HEK293 (cell line): ENCODE measurements around the gene ERAL1.

Experiments used
- CTCF ChIA-PET: fragments of 350-600 bp; formaldehyde crosslinking; extraction: SDS; loops from one replicate; lab custom pipeline; 2021; ENCODE audit warnings: antibody characterized with exemption; lab: Yijun Ruan, JAX
- POLR2A ChIA-PET: fragments of 300-600 bp; formaldehyde crosslinking; extraction: SDS; loops from one replicate; lab custom pipeline; 2020; ENCODE audit warnings: antibody characterized with exemption, inconsistent platforms; lab: Yijun Ruan, JAX
- H3K27ac ChIP-seq: fragments of 200-500 bp; sonication (Bioruptor generic); 2 replicates; pipeline ENCODE4 v1.5.1; 2014; ENCODE audit warnings: low read depth, low read length, control low read depth, inconsistent platforms; ENCODE audit errors: extremely low read depth
- H3K36me3 ChIP-seq, 2 experiments: fragments of 200-500 bp in 1 of 2; sonication (Bioruptor generic) in 1 of 2; 1 replicate in 1 of 2; 2 replicates in 1 of 2; pipeline ENCODE4 v1.5.1; 2014 to 2017; ENCODE audit warnings: inconsistent platforms in 2 of 2, low read length in 2 of 2; ENCODE audit not compliant: control insufficient read depth in 2 of 2, insufficient read depth in 1 of 2
- H3K4me1 ChIP-seq: fragments of 200-500 bp; sonication (Bioruptor generic); 2 replicates; pipeline ENCODE4 v1.5.1; 2014; ENCODE audit warnings: mild to moderate bottlenecking, low read length, inconsistent platforms; ENCODE audit not compliant: control insufficient read depth, insufficient read depth
- H3K4me3 ChIP-seq: 2 replicates; pipeline ENCODE4 v1.5.1; 2011; ENCODE audit warnings: low read depth, mild to moderate bottlenecking, control low read depth, low read length, moderate library complexity
- H3K9me3 ChIP-seq: fragments of 200-500 bp; sonication (Bioruptor generic); 2 replicates; pipeline ENCODE4 v1.5.1; 2014; ENCODE audit warnings: low read depth, low read length, inconsistent platforms; ENCODE audit not compliant: control insufficient read depth, insufficient read depth
- HOXC10 ChIP-seq: sonication (generic); formaldehyde crosslinking; IDR thresholded peaks from 2 replicates; pipeline ENCODE4 v1.8.1; 2023; ENCODE audit warnings: mild to moderate bottlenecking, missing genetic modification reagents
- SALL2 ChIP-seq: fragments of 450-650 bp; formaldehyde crosslinking; IDR thresholded peaks from 2 replicates; pipeline ENCODE4 v1.5.0; 2017; ENCODE audit warnings: missing biosample characterization, mild to moderate bottlenecking, missing genetic modification characterization, borderline replicate concordance
- SP3 ChIP-seq: fragments of 450-650 bp; formaldehyde crosslinking; IDR thresholded peaks from 2 replicates; pipeline ENCODE4 v1.5.1; 2016; ENCODE audit warnings: missing biosample characterization, missing genetic modification characterization
- ZBTB1 ChIP-seq: fragments of 450-650 bp; formaldehyde crosslinking; IDR thresholded peaks from 2 replicates; pipeline ENCODE4 v1.5.1; 2016; ENCODE audit warnings: missing biosample characterization, missing genetic modification characterization
- ZBTB17 ChIP-seq: fragments of 450-650 bp; formaldehyde crosslinking; IDR thresholded peaks from 2 replicates; pipeline ENCODE4 v1.5.1; 2016; ENCODE audit warnings: missing biosample characterization, missing genetic modification characterization
- ZBTB21 ChIP-seq: fragments of 450-650 bp; formaldehyde crosslinking; IDR thresholded peaks from 2 replicates; pipeline ENCODE4 v1.5.1; 2017; ENCODE audit warnings: missing biosample characterization, missing genetic modification characterization
- ZFHX2 ChIP-seq: fragments of 450-650 bp; formaldehyde crosslinking; conservative IDR thresholded peaks from 2 replicates; pipeline ENCODE4 v1.5.1; 2016; ENCODE audit warnings: missing biosample characterization, missing genetic modification characterization
- ZFP37 ChIP-seq: fragments of 450-650 bp; formaldehyde crosslinking; IDR thresholded peaks from 2 replicates; pipeline ENCODE4 v1.5.1; 2016; ENCODE audit warnings: missing biosample characterization, missing genetic modification characterization
- ZFP69B ChIP-seq: fragments of 450-650 bp; formaldehyde crosslinking; IDR thresholded peaks from 2 replicates; pipeline ENCODE4 v1.5.1; 2016; ENCODE audit warnings: missing biosample characterization, missing genetic modification characterization
- ZNF112 ChIP-seq: fragments of 450-650 bp; formaldehyde crosslinking; IDR thresholded peaks from 2 replicates; pipeline ENCODE4 v1.5.0; 2017; ENCODE audit warnings: missing biosample characterization, missing genetic modification characterization
- ZNF133 ChIP-seq: fragments of 450-650 bp; formaldehyde crosslinking; IDR thresholded peaks from 2 replicates; pipeline ENCODE4 v1.5.1; 2016; ENCODE audit warnings: missing biosample characterization, missing genetic modification characterization
- ZNF292 ChIP-seq: fragments of 450-650 bp; formaldehyde crosslinking; IDR thresholded peaks from 2 replicates; pipeline ENCODE4 v1.5.1; 2016; ENCODE audit warnings: low read depth, missing biosample characterization, missing genetic modification characterization, borderline replicate concordance
- ZNF366 ChIP-seq: fragments of 450-650 bp; formaldehyde crosslinking; conservative IDR thresholded peaks from 2 replicates; pipeline ENCODE4 v1.5.1; 2016; ENCODE audit warnings: missing biosample characterization, missing genetic modification characterization
- ZNF394 ChIP-seq: fragments of 450-650 bp; formaldehyde crosslinking; IDR thresholded peaks from 2 replicates; pipeline ENCODE4 v1.5.1; 2016; ENCODE audit warnings: missing biosample characterization, missing genetic modification characterization, mild to moderate bottlenecking, moderate library complexity, borderline replicate concordance
- ZNF629 ChIP-seq: fragments of 450-650 bp; formaldehyde crosslinking; IDR thresholded peaks from 2 replicates; pipeline ENCODE4 v1.5.1; 2017; ENCODE audit warnings: missing biosample characterization, missing genetic modification characterization
- ZNF707 ChIP-seq: fragments of 450-650 bp; formaldehyde crosslinking; IDR thresholded peaks from 2 replicates; pipeline ENCODE4 v1.5.1; 2016; ENCODE audit warnings: missing biosample characterization, missing genetic modification characterization
- ZNF76 ChIP-seq: fragments of 450-650 bp; formaldehyde crosslinking; IDR thresholded peaks from 2 replicates; pipeline ENCODE4; 2016; ENCODE audit warnings: low read depth, missing biosample characterization, missing genetic modification characterization, borderline replicate concordance
- ZNF830 ChIP-seq: fragments of 450-650 bp; IDR thresholded peaks from 2 replicates; pipeline ENCODE4 v1.5.0; 2018; ENCODE audit warnings: missing biosample characterization, missing genetic modification characterization, low read depth, mild to moderate bottlenecking, moderate library complexity
- TF ChIP-seq, protein P1 (sequence below): fragments of 450-650 bp; formaldehyde crosslinking; IDR thresholded peaks from 2 replicates; pipeline ENCODE4 v1.5.1; 2016; ENCODE audit warnings: missing biosample characterization, missing genetic modification characterization
- TF ChIP-seq, protein P2 (sequence below): fragments of 450-650 bp; formaldehyde crosslinking; IDR thresholded peaks from 2 replicates; pipeline ENCODE4 v1.5.1; 2017; ENCODE audit warnings: missing biosample characterization, missing genetic modification characterization
- TF ChIP-seq, protein P3 (sequence below): fragments of 450-650 bp; formaldehyde crosslinking; IDR thresholded peaks from 2 replicates; pipeline ENCODE4 v1.5.1; 2017; ENCODE audit warnings: missing biosample characterization, missing genetic modification characterization
- TF ChIP-seq, protein P4 (sequence below): fragments of 450-650 bp; formaldehyde crosslinking; IDR thresholded peaks from 2 replicates; pipeline ENCODE4 v1.5.1; 2017; ENCODE audit warnings: missing biosample characterization, missing genetic modification characterization
- TF ChIP-seq, protein P5 (sequence below): fragments of 450-650 bp; formaldehyde crosslinking; IDR thresholded peaks from 2 replicates; pipeline ENCODE4 v1.5.1; 2016; ENCODE audit warnings: missing biosample characterization, missing genetic modification characterization, low read depth

Gene ERAL1

DNA sequence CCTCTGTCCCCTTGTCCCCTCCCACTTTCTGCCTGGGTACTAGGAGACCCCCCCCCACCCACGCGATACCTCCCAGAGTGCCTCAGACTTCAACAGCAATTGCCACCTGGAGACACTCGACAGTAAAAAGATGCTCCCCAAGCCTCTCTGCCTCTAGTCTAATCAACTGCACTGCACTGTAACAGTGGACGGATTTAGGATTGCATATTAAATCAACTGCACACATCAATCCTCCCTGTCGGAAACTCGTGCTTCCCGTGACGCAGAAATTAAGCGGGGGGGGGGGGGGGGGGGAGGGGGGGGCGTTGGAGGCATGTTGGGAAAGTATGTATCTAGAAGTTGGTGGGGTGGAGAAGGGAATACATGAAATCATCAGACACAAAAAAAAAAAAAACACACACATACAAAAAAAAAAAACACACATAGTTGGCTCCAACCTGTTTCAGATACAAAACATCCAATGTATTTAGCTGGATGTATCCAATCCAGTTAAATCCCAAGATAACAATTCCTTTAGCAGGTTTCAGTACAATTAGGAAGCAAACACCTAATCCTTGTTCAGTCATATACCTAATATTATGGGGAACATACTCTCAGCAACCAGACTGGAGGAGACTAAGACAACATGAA, 42.0 kb upstream of the ERAL1 start (continued):
- TF ChIP-seq, protein P1, sequence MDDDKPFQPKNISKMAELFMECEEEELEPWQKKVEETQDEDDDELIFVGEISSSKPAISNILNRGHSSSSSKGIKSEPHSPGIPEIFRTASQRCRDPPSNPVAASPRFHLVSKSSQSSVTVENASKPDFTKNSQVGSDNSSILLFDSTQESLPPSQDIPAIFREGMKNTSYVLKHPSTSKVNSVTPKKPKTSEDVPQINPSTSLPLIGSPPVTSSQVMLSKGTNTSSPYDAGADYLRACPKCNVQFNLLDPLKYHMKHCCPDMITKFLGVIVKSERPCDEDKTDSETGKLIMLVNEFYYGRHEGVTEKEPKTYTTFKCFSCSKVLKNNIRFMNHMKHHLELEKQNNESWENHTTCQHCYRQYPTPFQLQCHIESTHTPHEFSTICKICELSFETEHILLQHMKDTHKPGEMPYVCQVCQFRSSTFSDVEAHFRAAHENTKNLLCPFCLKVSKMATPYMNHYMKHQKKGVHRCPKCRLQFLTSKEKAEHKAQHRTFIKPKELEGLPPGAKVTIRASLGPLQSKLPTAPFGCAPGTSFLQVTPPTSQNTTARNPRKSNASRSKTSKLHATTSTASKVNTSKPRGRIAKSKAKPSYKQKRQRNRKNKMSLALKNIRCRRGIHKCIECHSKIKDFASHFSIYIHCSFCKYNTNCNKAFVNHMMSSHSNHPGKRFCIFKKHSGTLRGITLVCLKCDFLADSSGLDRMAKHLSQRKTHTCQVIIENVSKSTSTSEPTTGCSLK (tag by site-specific recombination): no peak
- TF ChIP-seq ZBTB17: peak; percentile 54
- TF ChIP-seq SP3: no peak
- TF ChIP-seq, protein P2, sequence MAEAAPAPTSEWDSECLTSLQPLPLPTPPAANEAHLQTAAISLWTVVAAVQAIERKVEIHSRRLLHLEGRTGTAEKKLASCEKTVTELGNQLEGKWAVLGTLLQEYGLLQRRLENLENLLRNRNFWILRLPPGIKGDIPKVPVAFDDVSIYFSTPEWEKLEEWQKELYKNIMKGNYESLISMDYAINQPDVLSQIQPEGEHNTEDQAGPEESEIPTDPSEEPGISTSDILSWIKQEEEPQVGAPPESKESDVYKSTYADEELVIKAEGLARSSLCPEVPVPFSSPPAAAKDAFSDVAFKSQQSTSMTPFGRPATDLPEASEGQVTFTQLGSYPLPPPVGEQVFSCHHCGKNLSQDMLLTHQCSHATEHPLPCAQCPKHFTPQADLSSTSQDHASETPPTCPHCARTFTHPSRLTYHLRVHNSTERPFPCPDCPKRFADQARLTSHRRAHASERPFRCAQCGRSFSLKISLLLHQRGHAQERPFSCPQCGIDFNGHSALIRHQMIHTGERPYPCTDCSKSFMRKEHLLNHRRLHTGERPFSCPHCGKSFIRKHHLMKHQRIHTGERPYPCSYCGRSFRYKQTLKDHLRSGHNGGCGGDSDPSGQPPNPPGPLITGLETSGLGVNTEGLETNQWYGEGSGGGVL (tag by site-specific recombination): no peak
- TF ChIP-seq ZNF133: no peak
- no peak; the same call in 1 of the 2 replicates for TF ChIP-seq ZNF366 (tag by site-specific recombination)
- TF ChIP-seq ZBTB21: 0 out of 2 replicates have a peak, but pooled peaks have one; percentile 39
- TF ChIP-seq ZNF76: peak; percentile 88
- TF ChIP-seq ZFP37 (tag by site-specific recombination): no peak
- TF ChIP-seq ZBTB1 (tag by site-specific recombination): no peak
- TF ChIP-seq ZNF112 (tag by site-specific recombination): no peak
- no peak for TF ChIP-seq ZNF707 (tag by site-specific recombination)
- TF ChIP-seq ZNF292: no peak
- peak; percentile 32; the same call in 1 of the 2 replicates for TF ChIP-seq ZFP69B (tag by site-specific recombination)
- no peak for TF ChIP-seq HOXC10 (CRISPR knock-in tag)
- TF ChIP-seq SALL2 (tag by site-specific recombination): no peak
- 0 out of 2 replicates have a peak, but pooled peaks have one; percentile 50 for TF ChIP-seq ZFHX2 (tag by site-specific recombination)
- TF ChIP-seq, protein P3, sequence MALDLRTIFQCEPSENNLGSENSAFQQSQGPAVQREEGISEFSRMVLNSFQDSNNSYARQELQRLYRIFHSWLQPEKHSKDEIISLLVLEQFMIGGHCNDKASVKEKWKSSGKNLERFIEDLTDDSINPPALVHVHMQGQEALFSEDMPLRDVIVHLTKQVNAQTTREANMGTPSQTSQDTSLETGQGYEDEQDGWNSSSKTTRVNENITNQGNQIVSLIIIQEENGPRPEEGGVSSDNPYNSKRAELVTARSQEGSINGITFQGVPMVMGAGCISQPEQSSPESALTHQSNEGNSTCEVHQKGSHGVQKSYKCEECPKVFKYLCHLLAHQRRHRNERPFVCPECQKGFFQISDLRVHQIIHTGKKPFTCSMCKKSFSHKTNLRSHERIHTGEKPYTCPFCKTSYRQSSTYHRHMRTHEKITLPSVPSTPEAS (tag by site-specific recombination): peak; percentile 43; the same call in 1 of the 2 replicates
- TF ChIP-seq ZNF830: no peak
- TF ChIP-seq, protein P4, sequence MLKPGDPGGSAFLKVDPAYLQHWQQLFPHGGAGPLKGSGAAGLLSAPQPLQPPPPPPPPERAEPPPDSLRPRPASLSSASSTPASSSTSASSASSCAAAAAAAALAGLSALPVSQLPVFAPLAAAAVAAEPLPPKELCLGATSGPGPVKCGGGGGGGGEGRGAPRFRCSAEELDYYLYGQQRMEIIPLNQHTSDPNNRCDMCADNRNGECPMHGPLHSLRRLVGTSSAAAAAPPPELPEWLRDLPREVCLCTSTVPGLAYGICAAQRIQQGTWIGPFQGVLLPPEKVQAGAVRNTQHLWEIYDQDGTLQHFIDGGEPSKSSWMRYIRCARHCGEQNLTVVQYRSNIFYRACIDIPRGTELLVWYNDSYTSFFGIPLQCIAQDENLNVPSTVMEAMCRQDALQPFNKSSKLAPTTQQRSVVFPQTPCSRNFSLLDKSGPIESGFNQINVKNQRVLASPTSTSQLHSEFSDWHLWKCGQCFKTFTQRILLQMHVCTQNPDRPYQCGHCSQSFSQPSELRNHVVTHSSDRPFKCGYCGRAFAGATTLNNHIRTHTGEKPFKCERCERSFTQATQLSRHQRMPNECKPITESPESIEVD (tag by site-specific recombination): no peak

DNA sequence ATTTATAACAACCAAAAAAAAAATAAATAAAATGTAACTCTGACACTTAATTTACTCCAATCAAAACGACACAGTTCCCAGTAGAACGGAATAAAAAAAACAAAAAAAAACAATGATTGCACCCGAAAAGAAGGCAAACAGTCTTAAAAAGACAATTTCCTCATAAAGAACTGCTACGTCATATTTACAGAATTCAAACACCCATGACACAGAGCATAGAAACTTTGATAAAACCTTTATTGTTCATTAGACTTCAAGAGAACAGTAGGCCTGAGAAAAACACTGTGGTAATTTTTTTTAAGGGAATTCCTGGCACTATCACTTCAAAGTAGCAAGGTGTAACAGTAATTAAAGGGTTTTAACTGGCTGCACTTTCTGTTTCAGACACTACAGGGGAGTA, 38.3 kb upstream of the ERAL1 start:
- CTCF ChIA-PET: no interaction called here
- POLR2A ChIA-PET: no interaction called here
- Histone ChIP-seq H3K4me1 (peaks cover 9% of the 10 kb centered on the region), H3K27ac (no peak overlapping the region), H3K4me3 (no peak overlapping the region), H3K9me3 (no peaks in the 10 kb centered on the region), H3K36me3 (no peaks in the 10 kb centered on the region; a peak in 1 of 3 replicates)
- TF ChIP-seq ZNF394 (tag by site-specific recombination) (no peak), ZNF629 (tag by site-specific recombination) (peak; percentile 66)
- TF ChIP-seq, protein P5, sequence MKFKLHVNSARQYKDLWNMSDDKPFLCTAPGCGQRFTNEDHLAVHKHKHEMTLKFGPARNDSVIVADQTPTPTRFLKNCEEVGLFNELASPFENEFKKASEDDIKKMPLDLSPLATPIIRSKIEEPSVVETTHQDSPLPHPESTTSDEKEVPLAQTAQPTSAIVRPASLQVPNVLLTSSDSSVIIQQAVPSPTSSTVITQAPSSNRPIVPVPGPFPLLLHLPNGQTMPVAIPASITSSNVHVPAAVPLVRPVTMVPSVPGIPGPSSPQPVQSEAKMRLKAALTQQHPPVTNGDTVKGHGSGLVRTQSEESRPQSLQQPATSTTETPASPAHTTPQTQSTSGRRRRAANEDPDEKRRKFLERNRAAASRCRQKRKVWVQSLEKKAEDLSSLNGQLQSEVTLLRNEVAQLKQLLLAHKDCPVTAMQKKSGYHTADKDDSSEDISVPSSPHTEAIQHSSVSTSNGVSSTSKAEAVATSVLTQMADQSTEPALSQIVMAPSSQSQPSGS (tag by site-specific recombination): peak; percentile 56
